Measurements from ENCODE around the gene TULP4.
A peak's percentile ranks its signal among the peaks of the same experiment; 100 is the strongest.
"Not testable (repeated sequence)": the region's sequence is repeated elsewhere in the genome, so short reads cannot be mapped to it uniquely, and the experiment has no call there.

Gene TULP4

GRCh38 chr6:158508450-158508849 is 196.2 kb downstream of the TULP4 start:
- no peak for DNase-seq

- no peak for DNase-seq
These were observed 197.2 kb downstream of the TULP4 start for GRCh38 chr6:158509465-158509864.

GRCh38 chr6:158512809-158513208 is 200.5 kb downstream of the TULP4 start:
- DNase-seq, result no peak

GRCh38 chr6:158514176-158514575 is 201.9 kb downstream of the TULP4 start:
- DNase-seq, result no peak

GRCh38 chr6:158514991-158515390 is 202.7 kb downstream of the TULP4 start:
- DNase-seq, result no peak

- no peak for DNase-seq
These were observed 203.8 kb downstream of the TULP4 start for GRCh38 chr6:158516098-158516497.

- DNase-seq, result no peak
These were observed 204.8 kb downstream of the TULP4 start for GRCh38 chr6:158517038-158517437.

GRCh38 chr6:158517581-158517980 is 205.3 kb downstream of the TULP4 start:
- DNase-seq, result no peak

GRCh38 chr6:158518191-158519127 is 206.2 kb downstream of the TULP4 start:
- peak; percentile 10 for DNase-seq

- DNase-seq, result no peak
These were observed 207.0 kb downstream of the TULP4 start for GRCh38 chr6:158519300-158519699.

GRCh38 chr6:158519761-158520160 is 207.5 kb downstream of the TULP4 start:
- no peak for DNase-seq

GRCh38 chr6:158520975-158521374 is 208.7 kb downstream of the TULP4 start:
- not testable (repeated sequence) for DNase-seq

GRCh38 chr6:158521759-158522158 is 209.5 kb downstream of the TULP4 start:
- no peak for DNase-seq

GRCh38 chr6:158522616-158523015 is 210.4 kb downstream of the TULP4 start:
- DNase-seq, result no peak

GRCh38 chr6:158524311-158524710 is 212.0 kb downstream of the TULP4 start:
- DNase-seq, result no peak

- DNase-seq, result not testable (repeated sequence)
These were observed 215.6 kb downstream of the TULP4 start for GRCh38 chr6:158527858-158528257.

GRCh38 chr6:158528826-158529225 is 216.6 kb downstream of the TULP4 start:
- no peak for DNase-seq

GRCh38 chr6:158529629-158530028 is 217.4 kb downstream of the TULP4 start:
- DNase-seq, result no peak

- no peak for DNase-seq
These were observed 219.3 kb downstream of the TULP4 start for GRCh38 chr6:158531566-158531965.

GRCh38 chr6:158531970-158532369 is 219.7 kb downstream of the TULP4 start:
- no peak for DNase-seq

- no peak for DNase-seq
These were observed 224.0 kb downstream of the TULP4 start for GRCh38 chr6:158536084-158536890.

- DNase-seq, result no peak
These were observed 224.9 kb downstream of the TULP4 start for GRCh38 chr6:158536891-158537798.

GRCh38 chr6:158538741-158539140 is 226.5 kb downstream of the TULP4 start:
- no peak for DNase-seq

All from GOT3 (cell line).